ENCODE measurements around the gene SORBS2. TPM values are rescaled to one million over a fixed set of nuclear protein-coding genes. Genes with fewer than 3 reads are reported as not detected.
A peak's percentile ranks its signal among the peaks of the same experiment; 100 is the strongest.

The SORBS2 gene
- total RNA-seq, 4 donors from 2014 or later: 92.7 to 234 (median 122) TPM

DNA sequence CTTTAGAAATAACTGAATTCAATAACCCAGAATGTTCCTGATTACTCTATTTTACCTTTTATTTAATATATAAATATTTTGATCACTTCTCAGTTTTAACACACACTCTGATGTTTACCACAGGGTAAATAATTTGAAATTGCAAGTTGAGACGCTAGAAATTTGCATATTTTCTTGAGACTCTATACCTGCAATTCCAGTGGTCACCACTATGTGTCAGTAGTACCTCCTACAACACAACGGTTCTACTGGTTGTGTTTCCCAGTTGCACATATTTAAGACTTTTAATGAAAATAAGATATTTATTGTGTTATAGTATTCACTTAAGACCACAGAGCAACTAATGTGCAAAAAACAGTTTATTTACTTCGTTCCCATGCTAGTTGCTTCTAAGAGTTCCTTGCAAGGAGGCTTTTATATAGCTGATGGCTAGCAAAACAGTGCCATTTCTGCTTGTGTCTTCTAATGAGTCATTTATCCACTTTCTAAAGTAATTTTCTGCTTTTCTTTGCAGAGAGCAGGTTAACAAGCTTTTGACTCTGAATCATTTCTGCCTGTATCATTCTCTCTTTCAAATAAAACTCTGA lies 177.8 kb downstream of the SORBS2 start:
- DNase-seq: no peak
- Histone ChIP-seq H3K4me3 (no peak overlapping the region), H3K27me3 (no peaks in the 10 kb centered on the region), H3K4me1 (no peaks in the 10 kb centered on the region), H3K27ac (no peak overlapping the region), H3K36me3 (peaks cover 0 to 5% (median 0%) of the 10 kb centered on the region in 4 donors), H3K9me3 (peaks cover 0 to 6% of the 10 kb centered on the region in 2 donors)
- in situ Hi-C loops (cut with MboI; ENCODE audit: low pct_ligation_motif_present in 1 of 4, low pct_unique_long_range_greater_than_20kb in 1 of 4, low sequenced_read_pairs in 3 of 4): loop anchor here in 1 of 4 donors (25.0 kb wide), 1 partner anchor 403 kb away; no protein-coding TSS in a partner anchor
- TF ChIP-seq, protein P1, sequence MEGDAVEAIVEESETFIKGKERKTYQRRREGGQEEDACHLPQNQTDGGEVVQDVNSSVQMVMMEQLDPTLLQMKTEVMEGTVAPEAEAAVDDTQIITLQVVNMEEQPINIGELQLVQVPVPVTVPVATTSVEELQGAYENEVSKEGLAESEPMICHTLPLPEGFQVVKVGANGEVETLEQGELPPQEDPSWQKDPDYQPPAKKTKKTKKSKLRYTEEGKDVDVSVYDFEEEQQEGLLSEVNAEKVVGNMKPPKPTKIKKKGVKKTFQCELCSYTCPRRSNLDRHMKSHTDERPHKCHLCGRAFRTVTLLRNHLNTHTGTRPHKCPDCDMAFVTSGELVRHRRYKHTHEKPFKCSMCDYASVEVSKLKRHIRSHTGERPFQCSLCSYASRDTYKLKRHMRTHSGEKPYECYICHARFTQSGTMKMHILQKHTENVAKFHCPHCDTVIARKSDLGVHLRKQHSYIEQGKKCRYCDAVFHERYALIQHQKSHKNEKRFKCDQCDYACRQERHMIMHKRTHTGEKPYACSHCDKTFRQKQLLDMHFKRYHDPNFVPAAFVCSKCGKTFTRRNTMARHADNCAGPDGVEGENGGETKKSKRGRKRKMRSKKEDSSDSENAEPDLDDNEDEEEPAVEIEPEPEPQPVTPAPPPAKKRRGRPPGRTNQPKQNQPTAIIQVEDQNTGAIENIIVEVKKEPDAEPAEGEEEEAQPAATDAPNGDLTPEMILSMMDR (IDR thresholded peaks at IDR 0.05): peak; percentile 27 to 57 (median 40)
- no peak for TF ChIP-seq POLR2A (IDR thresholded peaks at IDR 0.05)
- intact Hi-C loops (cut with DNase I; ENCODE audit: low total_unique reads): no loop called here
- 65 to 77% methylated on average over 3 of the region's 3 CpGs for WGBS, 2 donors (ENCODE audit: low coverage in 1 of 2)

DNA sequence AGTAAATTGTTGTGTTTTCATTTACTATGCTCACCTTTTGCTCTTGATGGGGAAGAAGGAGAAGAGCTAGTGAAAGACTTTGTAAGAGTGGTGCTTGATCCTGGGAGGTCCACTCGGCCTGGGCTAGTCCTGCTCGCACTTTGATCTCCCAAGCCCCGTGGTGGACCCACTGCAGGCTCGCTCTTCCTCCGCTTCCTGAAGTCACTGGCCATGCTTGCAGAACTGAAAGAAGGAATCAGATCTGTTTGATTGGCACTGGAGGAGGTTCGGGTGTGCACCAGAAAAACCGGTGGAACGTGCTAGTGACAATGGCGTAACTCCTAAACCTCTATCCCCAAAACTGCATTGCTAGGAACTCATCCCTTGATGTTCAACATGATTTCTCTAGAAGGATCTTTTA lies 185.2 kb downstream of the SORBS2 start:
- no peak overlapping the region for H3K27ac ChIP-seq
- no peaks in the 10 kb centered on the region for H3K36me3 ChIP-seq
- no peaks in the 10 kb centered on the region for H3K4me1 ChIP-seq
- intact Hi-C loops (cut with DNase I; ENCODE audit: low total_unique reads): no loop called here
- H3K9me3 ChIP-seq: no peaks in the 10 kb centered on the region
- H3K4me3 ChIP-seq: no peak overlapping the region
- in situ Hi-C loops (cut with MboI; ENCODE audit: low pct_ligation_motif_present in 1 of 4, low pct_unique_long_range_greater_than_20kb in 1 of 4, low sequenced_read_pairs in 3 of 4): loop anchor here in 1 of 4 donors (25.0 kb wide), 1 partner anchor 411 kb away; no protein-coding TSS in a partner anchor
- H3K27me3 ChIP-seq: no peaks in the 10 kb centered on the region
- TF ChIP-seq EP300 (IDR thresholded peaks at IDR 0.05; ENCODE audit: low read depth) (no peak), POLR2AphosphoS5 (IDR thresholded peaks at IDR 0.05) (no peak), POLR2A (IDR thresholded peaks at IDR 0.05) (no peak)
- TF ChIP-seq, protein P1 (IDR thresholded peaks at IDR 0.05): no peak
- DNase-seq: no peak
- 92 to 93% methylated on average over 5 to 9 of the region's 9 CpGs for WGBS, 2 donors (ENCODE audit: low coverage in 1 of 2)

DNA sequence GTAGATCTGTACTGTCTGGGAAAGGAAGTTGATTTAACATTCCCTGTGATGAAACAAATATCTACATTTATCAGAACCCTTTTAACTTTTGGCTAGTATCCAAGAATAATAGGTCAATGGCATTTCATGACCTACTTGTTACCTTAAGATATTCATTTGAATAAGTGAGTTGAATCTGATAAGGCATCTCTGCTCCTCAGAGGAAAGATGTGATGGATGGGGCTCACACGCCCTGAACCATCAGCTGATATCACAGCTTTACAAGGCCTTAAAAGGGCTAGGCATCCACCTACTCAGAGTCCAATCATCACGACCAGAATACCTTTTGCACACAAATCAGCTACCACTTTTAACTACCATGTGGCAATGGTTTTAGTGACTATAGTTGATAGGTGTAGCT lies 186.5 kb downstream of the SORBS2 start:
- intact Hi-C loops (cut with DNase I; ENCODE audit: low total_unique reads) (no loop called here), in situ Hi-C loops (cut with MboI; ENCODE audit: low pct_ligation_motif_present in 1 of 4, low pct_unique_long_range_greater_than_20kb in 1 of 4, low sequenced_read_pairs in 3 of 4) (loop anchor here in 1 of 4 donors (25.0 kb wide), 1 partner anchor 412 kb away; no protein-coding TSS in a partner anchor)
- no peaks in the 10 kb centered on the region for H3K4me1 ChIP-seq
- WGBS, 2 donors (ENCODE audit: low coverage in 1 of 2): 58 to 67% methylated on average over 1 to 2 of the region's 2 CpGs
- no peaks in the 10 kb centered on the region for H3K36me3 ChIP-seq
- H3K27ac ChIP-seq: no peak overlapping the region
- no peaks in the 10 kb centered on the region for H3K9me3 ChIP-seq
- no peak for TF ChIP-seq POLR2A (IDR thresholded peaks at IDR 0.05)
- TF ChIP-seq EP300 (IDR thresholded peaks at IDR 0.05; ENCODE audit: low read depth): no peak
- no peak for TF ChIP-seq POLR2AphosphoS5 (IDR thresholded peaks at IDR 0.05)
- TF ChIP-seq, protein P1 (IDR thresholded peaks at IDR 0.05): no peak
- DNase-seq: no peak
- H3K4me3 ChIP-seq: no peak overlapping the region
- H3K27me3 ChIP-seq: no peaks in the 10 kb centered on the region

DNA sequence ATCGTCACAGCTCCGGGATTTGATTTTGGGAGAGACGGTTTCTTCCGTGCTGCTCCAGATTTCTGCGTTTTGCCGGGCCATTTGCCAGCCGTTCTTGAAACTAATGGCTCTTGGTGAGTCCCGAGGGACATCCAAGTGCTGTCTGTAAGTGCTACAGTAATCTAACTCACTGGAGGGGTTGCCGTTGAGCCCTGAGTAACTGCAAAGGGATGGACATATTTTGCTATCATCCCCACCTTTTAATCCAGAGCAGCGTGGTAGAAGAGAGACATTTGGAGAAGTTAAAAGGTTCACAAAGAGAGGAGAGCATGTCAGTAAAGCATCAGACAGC lies 187.8 kb downstream of the SORBS2 start:
- Histone ChIP-seq H3K4me1 (no peaks in the 10 kb centered on the region), H3K27ac (no peak overlapping the region), H3K27me3 (no peaks in the 10 kb centered on the region), H3K9me3 (no peaks in the 10 kb centered on the region), H3K36me3 (no peaks in the 10 kb centered on the region), H3K4me3 (no peak overlapping the region)
- TF ChIP-seq, protein P1 (IDR thresholded peaks at IDR 0.05): no peak
- no peak for TF ChIP-seq EP300 (IDR thresholded peaks at IDR 0.05; ENCODE audit: low read depth)
- TF ChIP-seq POLR2A (IDR thresholded peaks at IDR 0.05): no peak
- no peak for TF ChIP-seq POLR2AphosphoS5 (IDR thresholded peaks at IDR 0.05)
- DNase-seq: no peak
- intact Hi-C loops (cut with DNase I; ENCODE audit: low total_unique reads): no loop called here
- WGBS, 2 donors (ENCODE audit: low coverage in 1 of 2): 96 to 100% methylated on average over 3 to 10 of the region's 10 CpGs
- in situ Hi-C loops (cut with MboI; ENCODE audit: low pct_ligation_motif_present in 1 of 4, low pct_unique_long_range_greater_than_20kb in 1 of 4, low sequenced_read_pairs in 3 of 4): no loop called here

Data from transverse colon (tissue), 4 donors.